ENCODE results near the gene PPT1. TPM values are rescaled to one million over a fixed set of nuclear protein-coding genes. Genes with fewer than 3 reads are reported as not detected.

PPT1 gene
- polyA plus RNA-seq, 4 donors: 5.1 to 71.7 (median 23.0) TPM

DNA sequence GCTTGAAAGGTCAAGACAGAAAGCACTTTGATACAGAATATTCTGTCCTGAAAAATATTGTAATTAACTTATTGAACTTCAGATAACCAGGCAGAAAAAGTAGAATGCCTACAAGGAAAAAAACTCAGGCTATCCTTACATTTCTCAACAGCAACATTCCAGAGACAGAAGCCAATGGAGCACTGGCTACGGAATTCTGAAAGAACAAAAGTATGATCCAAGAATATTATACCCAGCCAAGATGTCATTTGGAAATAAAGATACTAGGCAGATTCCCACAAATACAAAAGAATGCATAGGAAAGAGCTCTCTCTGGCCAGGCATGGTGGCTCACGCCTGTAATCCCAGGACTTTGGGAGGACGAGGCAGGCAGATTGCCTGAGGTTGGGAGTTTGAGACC lies 5.8 kb upstream of the PPT1 start:
- FAIRE-seq (no peak), DNase-seq (no peak)
- Histone ChIP-seq H3K27ac (ENCODE audit: low read depth in 1 of 3, low read length in 2 of 3) (no peak overlapping the region), H3K9me3 (ENCODE audit: control insufficient read depth in 2 of 2, insufficient read depth in 1 of 2, low read depth in 1 of 2, low read length in 1 of 2) (peaks cover 0 to 3% of the 10 kb centered on the region in 2 donors), H3K27me3 (ENCODE audit: control insufficient read depth in 3 of 3, insufficient read depth in 3 of 3, low read length in 3 of 3) (peaks cover 0 to 2% (median 0%) of the 10 kb centered on the region in 3 donors), H3K4me1 (ENCODE audit: control insufficient read depth in 3 of 3, insufficient read depth in 2 of 3, low read depth in 1 of 3, low read length in 2 of 3) (no peaks in the 10 kb centered on the region), H3K4me3 (ENCODE audit: low read depth in 1 of 3, low read length in 3 of 3) (no peak overlapping the region), H3K36me3 (ENCODE audit: control insufficient read depth in 3 of 3, insufficient read depth in 2 of 3, low read depth in 1 of 3, low read length in 3 of 3) (no peaks in the 10 kb centered on the region)
- 91 to 99% (median 95%) methylated on average over 3 of the region's 3 CpGs for WGBS, 3 donors

DNA sequence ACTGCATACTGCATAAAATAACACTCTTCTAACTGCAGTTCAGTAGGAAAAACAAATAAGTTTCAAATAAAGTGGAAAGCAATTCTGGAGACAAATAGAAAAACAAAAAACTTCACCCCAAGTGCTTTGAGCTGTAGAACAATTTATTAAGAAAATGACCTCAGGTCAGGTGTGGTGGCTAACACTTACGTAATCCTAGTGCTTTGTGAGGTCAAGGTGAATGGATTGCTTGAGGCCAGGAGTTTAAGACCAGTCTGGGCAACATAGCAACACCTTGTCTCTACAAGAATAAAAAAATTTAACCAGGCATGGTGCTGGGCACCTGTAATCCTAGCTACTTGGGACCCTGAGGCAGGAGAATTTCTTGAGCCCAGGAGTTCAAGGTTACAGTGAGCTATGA lies 5.0 kb upstream of the PPT1 start:
- H3K27ac ChIP-seq (ENCODE audit: low read depth in 1 of 3, low read length in 2 of 3): no peak overlapping the region
- DNase-seq (no peak), FAIRE-seq (no peak)
- no peaks in the 10 kb centered on the region for H3K36me3 ChIP-seq (ENCODE audit: control insufficient read depth in 3 of 3, insufficient read depth in 2 of 3, low read depth in 1 of 3, low read length in 3 of 3)
- H3K27me3 ChIP-seq (ENCODE audit: control insufficient read depth in 3 of 3, insufficient read depth in 3 of 3, low read length in 3 of 3): peaks cover 0 to 5% (median 0%) of the 10 kb centered on the region in 3 donors
- H3K9me3 ChIP-seq (ENCODE audit: control insufficient read depth in 2 of 2, insufficient read depth in 1 of 2, low read depth in 1 of 2, low read length in 1 of 2): peaks cover 0 to 3% of the 10 kb centered on the region in 2 donors
- H3K4me1 ChIP-seq (ENCODE audit: control insufficient read depth in 3 of 3, insufficient read depth in 2 of 3, low read depth in 1 of 3, low read length in 2 of 3): peaks cover 0 to 4% (median 0%) of the 10 kb centered on the region in 3 donors
- no peak overlapping the region for H3K4me3 ChIP-seq (ENCODE audit: low read depth in 1 of 3, low read length in 3 of 3)
- 63 to 83% (median 73%) methylated on average over 1 of the region's 1 CpG for WGBS, 3 donors

DNA sequence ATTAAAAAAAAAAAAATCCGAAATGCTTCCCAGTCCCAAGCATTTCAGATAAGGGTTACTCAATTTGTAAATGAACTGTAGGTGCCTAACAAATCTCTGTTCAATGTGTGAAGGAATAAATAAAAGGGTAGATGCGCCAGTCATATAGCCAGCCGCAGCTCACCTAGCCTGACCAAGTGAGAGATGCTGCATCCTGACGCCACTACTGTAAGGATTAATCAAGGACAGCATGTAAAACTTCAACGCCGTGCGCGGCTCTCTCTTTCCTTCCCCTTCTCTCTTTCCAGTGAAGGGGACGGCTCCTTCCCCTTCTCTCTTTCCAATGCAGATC lies 441 bp downstream of the PPT1 start:
- Histone ChIP-seq H3K27ac (ENCODE audit: low read depth in 1 of 3, low read length in 2 of 3) (peak overlapping the region in 1 of 3 donors; percentile 62), H3K27me3 (ENCODE audit: control insufficient read depth in 3 of 3, insufficient read depth in 3 of 3, low read length in 3 of 3) (peaks cover 0 to 5% (median 0%) of the 10 kb centered on the region in 3 donors), H3K4me3 (ENCODE audit: low read depth in 1 of 3, low read length in 3 of 3) (peak overlapping the region; percentile 62 to 83 (median 63)), H3K9me3 (ENCODE audit: control insufficient read depth in 2 of 2, insufficient read depth in 1 of 2, low read depth in 1 of 2, low read length in 1 of 2) (no peaks in the 10 kb centered on the region), H3K36me3 (ENCODE audit: control insufficient read depth in 3 of 3, insufficient read depth in 2 of 3, low read depth in 1 of 3, low read length in 3 of 3) (no peaks in the 10 kb centered on the region), H3K4me1 (ENCODE audit: control insufficient read depth in 3 of 3, insufficient read depth in 2 of 3, low read depth in 1 of 3, low read length in 2 of 3) (peaks cover 0 to 4% (median 0%) of the 10 kb centered on the region in 3 donors)
- WGBS, 3 donors: 5 to 9% (median 8%) methylated on average over 9 of the region's 9 CpGs
- FAIRE-seq: no peak
- DNase-seq: no peak

DNA sequence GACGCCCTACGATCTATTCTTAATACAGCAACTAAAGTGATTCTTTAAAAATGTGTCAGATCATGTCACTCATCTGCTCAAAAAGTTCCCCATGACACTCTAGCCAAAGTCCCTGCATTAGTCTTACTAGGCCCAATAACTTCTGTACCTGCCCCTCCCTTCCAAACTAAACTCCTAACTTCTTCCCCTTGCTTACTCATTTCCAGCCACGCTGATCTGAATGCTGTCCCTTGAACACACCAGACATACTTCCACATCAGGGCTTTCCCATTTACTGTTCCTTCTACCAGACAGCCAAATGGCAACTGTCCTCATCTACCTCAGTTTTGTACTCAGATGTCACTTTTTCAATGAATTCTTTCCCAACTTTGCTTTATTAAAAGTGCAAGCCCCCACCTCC lies 1.2 kb downstream of the PPT1 start:
- Histone ChIP-seq H3K4me1 (ENCODE audit: control insufficient read depth in 3 of 3, insufficient read depth in 2 of 3, low read depth in 1 of 3, low read length in 2 of 3) (peaks cover 0 to 4% (median 0%) of the 10 kb centered on the region in 3 donors), H3K9me3 (ENCODE audit: control insufficient read depth in 2 of 2, insufficient read depth in 1 of 2, low read depth in 1 of 2, low read length in 1 of 2) (no peaks in the 10 kb centered on the region), H3K27ac (ENCODE audit: low read depth in 1 of 3, low read length in 2 of 3) (no peak overlapping the region), H3K36me3 (ENCODE audit: control insufficient read depth in 3 of 3, insufficient read depth in 2 of 3, low read depth in 1 of 3, low read length in 3 of 3) (peaks cover 0 to 4% (median 0%) of the 10 kb centered on the region in 3 donors), H3K27me3 (ENCODE audit: control insufficient read depth in 3 of 3, insufficient read depth in 3 of 3, low read length in 3 of 3) (peaks cover 0 to 5% (median 0%) of the 10 kb centered on the region in 3 donors), H3K4me3 (ENCODE audit: low read depth in 1 of 3, low read length in 3 of 3) (no peak overlapping the region)
- no peak for DNase-seq
- 87 to 96% (median 92%) methylated on average over 3 of the region's 3 CpGs for WGBS, 3 donors
- FAIRE-seq: no peak

DNA sequence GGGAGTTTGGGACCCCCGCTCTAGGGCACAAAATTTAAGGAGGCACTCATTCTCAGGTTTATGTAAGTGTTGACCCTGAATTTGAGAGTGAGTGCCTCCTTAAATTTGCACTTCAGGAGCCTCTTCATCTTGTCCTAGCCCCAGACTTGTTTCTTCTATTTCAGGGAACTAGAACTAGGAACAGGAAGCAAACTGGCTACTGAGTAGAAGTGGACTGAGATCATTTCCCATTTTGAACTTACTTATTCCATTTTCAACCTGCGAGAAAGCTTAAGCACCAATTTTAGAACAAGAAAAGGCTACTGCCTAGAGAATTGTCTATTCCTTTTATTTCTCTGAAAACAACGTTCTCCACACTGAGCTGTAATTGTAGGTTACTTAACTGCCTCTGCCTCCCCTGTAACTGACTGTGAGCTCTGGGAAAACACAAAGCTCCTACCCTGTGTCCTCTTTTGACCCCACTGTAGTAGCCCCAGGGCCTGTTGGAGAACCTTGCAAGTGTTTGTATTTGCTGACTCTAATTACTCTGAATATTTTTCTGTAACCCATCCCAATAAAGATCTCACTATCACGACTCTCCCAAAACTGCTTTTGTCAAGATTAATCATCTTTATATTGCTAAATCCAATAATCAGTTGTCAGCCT lies 2.5 kb downstream of the PPT1 start:
- peaks cover 0 to 5% (median 0%) of the 10 kb centered on the region in 3 donors for H3K27me3 ChIP-seq (ENCODE audit: control insufficient read depth in 3 of 3, insufficient read depth in 3 of 3, low read length in 3 of 3)
- peaks cover 0 to 4% (median 0%) of the 10 kb centered on the region in 3 donors for H3K4me1 ChIP-seq (ENCODE audit: control insufficient read depth in 3 of 3, insufficient read depth in 2 of 3, low read depth in 1 of 3, low read length in 2 of 3)
- WGBS, 3 donors: 68 to 74% (median 72%) methylated on average over 4 of the region's 4 CpGs
- no peak for DNase-seq
- H3K4me3 ChIP-seq (ENCODE audit: low read depth in 1 of 3, low read length in 3 of 3): no peak overlapping the region
- no peaks in the 10 kb centered on the region for H3K9me3 ChIP-seq (ENCODE audit: control insufficient read depth in 2 of 2, insufficient read depth in 1 of 2, low read depth in 1 of 2, low read length in 1 of 2)
- FAIRE-seq: no peak
- H3K36me3 ChIP-seq (ENCODE audit: control insufficient read depth in 3 of 3, insufficient read depth in 2 of 3, low read depth in 1 of 3, low read length in 3 of 3): peaks cover 0 to 8% (median 0%) of the 10 kb centered on the region in 3 donors
- H3K27ac ChIP-seq (ENCODE audit: low read depth in 1 of 3, low read length in 2 of 3): no peak overlapping the region

DNA sequence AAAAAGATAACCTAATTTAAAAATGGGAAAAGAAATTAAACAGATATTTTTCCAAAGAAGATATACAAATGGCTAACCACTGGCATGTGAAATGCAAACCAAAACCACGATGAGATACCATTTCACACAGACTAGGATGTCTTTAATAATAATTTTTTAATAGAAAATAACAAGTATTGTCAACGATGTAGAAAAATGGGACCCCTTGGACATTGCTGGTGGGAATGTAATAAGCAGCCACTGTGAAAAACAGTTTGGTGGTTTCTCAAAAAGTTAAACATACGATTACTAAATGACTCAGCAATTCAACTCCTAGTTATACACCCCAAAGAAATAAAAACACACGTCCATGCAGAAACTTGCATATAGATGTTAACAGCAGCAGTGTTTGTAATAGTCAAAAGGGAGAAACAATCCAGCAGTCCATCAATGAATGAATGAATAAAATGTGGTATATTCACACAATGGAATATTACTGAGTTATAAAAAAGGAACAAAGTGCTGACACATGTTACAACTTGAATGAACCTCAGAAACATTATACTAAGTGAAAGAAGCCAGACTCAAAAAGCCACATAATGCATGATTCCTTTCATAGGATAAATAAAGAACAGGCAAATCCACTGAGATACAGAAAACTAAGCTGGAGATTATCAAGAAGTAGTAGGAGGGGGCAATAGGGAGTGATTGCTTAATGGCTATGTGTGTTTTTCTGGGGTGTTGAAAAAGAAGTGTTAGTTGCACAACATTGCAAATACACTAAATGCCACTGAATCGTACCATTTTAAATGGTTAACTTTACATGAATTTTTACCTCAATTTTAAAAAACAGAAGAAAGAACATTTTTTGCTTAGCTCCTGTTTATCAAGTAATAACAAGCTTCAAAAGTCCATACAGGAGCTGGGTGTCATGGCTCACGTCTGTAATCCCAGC lies 4.1 kb downstream of the PPT1 start:
- no peak for FAIRE-seq
- no peak overlapping the region for H3K27ac ChIP-seq (ENCODE audit: low read depth in 1 of 3, low read length in 2 of 3)
- H3K36me3 ChIP-seq (ENCODE audit: control insufficient read depth in 3 of 3, insufficient read depth in 2 of 3, low read depth in 1 of 3, low read length in 3 of 3): peaks cover 0 to 18% (median 4%) of the 10 kb centered on the region in 3 donors
- H3K9me3 ChIP-seq (ENCODE audit: control insufficient read depth in 2 of 2, insufficient read depth in 1 of 2, low read depth in 1 of 2, low read length in 1 of 2): no peaks in the 10 kb centered on the region
- peaks cover 0 to 4% (median 0%) of the 10 kb centered on the region in 3 donors for H3K4me1 ChIP-seq (ENCODE audit: control insufficient read depth in 3 of 3, insufficient read depth in 2 of 3, low read depth in 1 of 3, low read length in 2 of 3)
- peaks cover 0 to 3% (median 0%) of the 10 kb centered on the region in 3 donors for H3K27me3 ChIP-seq (ENCODE audit: control insufficient read depth in 3 of 3, insufficient read depth in 3 of 3, low read length in 3 of 3)
- WGBS, 3 donors: 68 to 74% (median 69%) methylated on average over 6 of the region's 6 CpGs
- DNase-seq: no peak
- no peak overlapping the region for H3K4me3 ChIP-seq (ENCODE audit: low read depth in 1 of 3, low read length in 3 of 3)

DNA sequence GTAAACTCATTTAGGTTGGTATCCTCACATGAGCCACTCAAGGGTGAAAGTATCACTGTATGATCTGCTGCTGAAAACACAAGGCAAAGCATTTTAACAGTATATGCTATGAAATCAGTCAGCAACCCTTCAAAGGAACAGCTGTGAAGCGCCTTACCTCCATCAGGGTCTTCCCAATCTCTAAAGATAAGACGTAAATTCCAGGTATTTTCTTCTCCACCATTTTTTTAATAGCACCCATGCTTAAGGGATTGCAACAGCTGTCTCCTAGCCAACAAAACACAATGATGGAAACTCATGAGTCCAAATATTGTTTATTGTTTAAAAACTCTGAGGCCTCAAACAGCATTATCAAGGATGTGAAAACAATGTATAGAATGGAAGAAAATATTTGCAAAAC lies 4.8 kb downstream of the PPT1 start:
- Histone ChIP-seq H3K9me3 (ENCODE audit: control insufficient read depth in 2 of 2, insufficient read depth in 1 of 2, low read depth in 1 of 2, low read length in 1 of 2) (no peaks in the 10 kb centered on the region), H3K36me3 (ENCODE audit: control insufficient read depth in 3 of 3, insufficient read depth in 2 of 3, low read depth in 1 of 3, low read length in 3 of 3) (peaks cover 0 to 21% (median 4%) of the 10 kb centered on the region in 3 donors), H3K4me3 (ENCODE audit: low read depth in 1 of 3, low read length in 3 of 3) (no peak overlapping the region), H3K4me1 (ENCODE audit: control insufficient read depth in 3 of 3, insufficient read depth in 2 of 3, low read depth in 1 of 3, low read length in 2 of 3) (peaks cover 0 to under 1% (median 0%) of the 10 kb centered on the region in 3 donors), H3K27ac (ENCODE audit: low read depth in 1 of 3, low read length in 2 of 3) (no peak overlapping the region), H3K27me3 (ENCODE audit: control insufficient read depth in 3 of 3, insufficient read depth in 3 of 3, low read length in 3 of 3) (no peaks in the 10 kb centered on the region)
- DNase-seq (no peak), FAIRE-seq (no peak)
- WGBS, 3 donors: 91 to 94% (median 94%) methylated on average over 2 of the region's 2 CpGs

DNA sequence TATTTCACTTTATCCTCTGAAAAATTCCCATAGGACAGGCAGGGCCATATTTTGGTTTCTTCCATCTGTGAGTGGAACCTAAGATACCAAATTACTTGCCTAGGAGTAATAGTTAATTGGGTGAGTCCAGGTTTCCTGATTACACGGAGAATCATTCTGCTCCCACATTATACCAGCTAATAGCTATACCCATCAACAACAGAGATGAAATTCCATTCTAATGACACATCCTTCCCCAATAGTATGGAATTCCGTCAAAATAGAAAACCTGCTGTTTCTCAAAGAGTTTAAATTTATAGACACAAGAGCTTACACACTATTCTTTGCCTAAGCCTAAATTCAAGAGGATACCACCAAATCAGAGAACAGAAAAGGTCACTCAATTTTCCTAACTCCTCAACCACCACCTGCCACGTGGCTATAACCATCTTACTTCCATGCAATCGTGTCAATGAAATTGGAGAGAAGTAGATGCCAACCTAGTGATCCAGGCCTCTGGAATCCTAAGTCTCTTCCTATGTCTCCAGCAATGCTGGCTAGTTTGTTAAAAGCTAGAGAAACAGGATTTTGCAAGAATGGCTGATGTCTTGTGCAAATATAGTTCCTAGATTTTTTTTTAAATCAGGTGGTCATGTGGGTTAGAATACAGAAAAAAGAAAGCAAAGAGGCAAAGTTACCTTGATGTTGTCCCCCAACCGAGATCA lies 6.2 kb downstream of the PPT1 start:
- H3K4me1 ChIP-seq (ENCODE audit: control insufficient read depth in 3 of 3, insufficient read depth in 2 of 3, low read depth in 1 of 3, low read length in 2 of 3): no peaks in the 10 kb centered on the region
- 88 to 93% (median 93%) methylated on average over 5 of the region's 5 CpGs for WGBS, 3 donors
- H3K27ac ChIP-seq (ENCODE audit: low read depth in 1 of 3, low read length in 2 of 3): no peak overlapping the region
- H3K9me3 ChIP-seq (ENCODE audit: control insufficient read depth in 2 of 2, insufficient read depth in 1 of 2, low read depth in 1 of 2, low read length in 1 of 2): no peaks in the 10 kb centered on the region
- H3K27me3 ChIP-seq (ENCODE audit: control insufficient read depth in 3 of 3, insufficient read depth in 3 of 3, low read length in 3 of 3): no peaks in the 10 kb centered on the region
- DNase-seq (no peak), FAIRE-seq (no peak)
- H3K36me3 ChIP-seq (ENCODE audit: control insufficient read depth in 3 of 3, insufficient read depth in 2 of 3, low read depth in 1 of 3, low read length in 3 of 3): peaks cover 0 to 31% (median 5%) of the 10 kb centered on the region in 3 donors
- H3K4me3 ChIP-seq (ENCODE audit: low read depth in 1 of 3, low read length in 3 of 3): no peak overlapping the region

Measured in small intestine (tissue), 7 donors.